CD4-positive, CD25-positive, alpha-beta regulatory T cell (primary cell): ENCODE data around the gene MAS1. TPM values are rescaled to one million over a fixed set of nuclear protein-coding genes. Genes with fewer than 3 reads are reported as not detected.

Experiments
- ATAC-seq, 2 donors: fragments of 150-1000 bp; cut with Tn5 transposase; one replicate each; pipeline ENCODE4 v1.10.0; 2021; ENCODE audit warnings: low read depth in 2 of 2, moderate number of reproducible peaks in 2 of 2, moderate library complexity in 1 of 2
- DNase-seq, 3 donors: peaks; one replicate each; pipeline versions ENCODE4 v3.0.0 to v3.0.0-alpha.2; 2012 to 2022; ENCODE audit warnings: mixed read lengths in 1 of 3
- H3K27ac ChIP-seq: one replicate; pipeline ENCODE4 v1.7.0; 2013; ENCODE audit warnings: mild to moderate bottlenecking, low read length; ENCODE audit not compliant: insufficient read depth, poor library complexity, severe bottlenecking
- H3K27me3 ChIP-seq: one replicate; pipeline ENCODE4 v1.7.0; 2013; ENCODE audit warnings: low read length; ENCODE audit not compliant: control insufficient read depth, insufficient read depth
- H3K36me3 ChIP-seq: one replicate; pipeline ENCODE4 v1.7.0; 2013; ENCODE audit warnings: mild to moderate bottlenecking, low read length, moderate library complexity; ENCODE audit not compliant: control insufficient read depth, insufficient read depth
- H3K4me1 ChIP-seq: 2 replicates; pipeline ENCODE4 v1.7.0; 2013; ENCODE audit warnings: mild to moderate bottlenecking, low read length; ENCODE audit not compliant: insufficient read depth, control insufficient read depth, poor library complexity, severe bottlenecking
- H3K4me3 ChIP-seq: one replicate; pipeline ENCODE4 v1.7.0; 2013; ENCODE audit warnings: low read depth, mild to moderate bottlenecking, low read length, moderate library complexity
- H3K9me3 ChIP-seq, 2 experiments: 1 replicate in 1 of 2; 2 replicates in 1 of 2; pipeline ENCODE4 v1.7.0; 2013; ENCODE audit warnings: low read length in 2 of 2, mild to moderate bottlenecking in 1 of 2, moderate library complexity in 1 of 2; ENCODE audit not compliant: control insufficient read depth in 2 of 2
- H3K27ac Mint-ChIP-seq, 3 donors: one replicate each; pipeline ENCODE4 v1.8.0; 2020 to 2022; ENCODE audit warnings: mild to moderate bottlenecking in 3 of 3, mixed read lengths in 3 of 3, moderate library complexity in 2 of 3
- H3K27me3 Mint-ChIP-seq: one replicate; pipeline ENCODE4 v1.8.0; 2022; ENCODE audit warnings: mild to moderate bottlenecking, mixed read lengths
- H3K36me3 Mint-ChIP-seq: one replicate; pipeline ENCODE4 v1.8.0; 2020; ENCODE audit warnings: mixed read lengths
- H3K4me1 Mint-ChIP-seq, 4 donors: one replicate each; pipeline ENCODE4 v1.8.0; 2020 to 2022; ENCODE audit warnings: mixed read lengths in 4 of 4, mild to moderate bottlenecking in 1 of 4
- H3K4me3 Mint-ChIP-seq, 4 donors: one replicate each; pipeline ENCODE4 v1.8.0; 2020 to 2022; ENCODE audit warnings: mild to moderate bottlenecking in 4 of 4, mixed read lengths in 4 of 4, moderate library complexity in 3 of 4
- H3K9me3 Mint-ChIP-seq, 7 donors: one replicate each; pipeline ENCODE4 v1.8.0; 2020 to 2022; ENCODE audit warnings: mixed read lengths in 7 of 7, mild to moderate bottlenecking in 3 of 7, moderate library complexity in 2 of 7
- polyA plus RNA-seq, 4 donors: library from polyadenylated mRNA; unstranded; fragments of 300-500 nt; fragmentation: Illumina TruSeq; gene quantifications; one replicate each; pipeline ENCODE4 v1.2.3, GENCODE V29; 2021
- total RNA-seq: library from RNA; stranded (reverse); gene quantifications from one replicate; pipeline ENCODE4 v1.2.3, GENCODE V29; 2022

Gene MAS1
- total and polyA plus RNA-seq, 5 donors from 2014 or later = not detected

DNA sequence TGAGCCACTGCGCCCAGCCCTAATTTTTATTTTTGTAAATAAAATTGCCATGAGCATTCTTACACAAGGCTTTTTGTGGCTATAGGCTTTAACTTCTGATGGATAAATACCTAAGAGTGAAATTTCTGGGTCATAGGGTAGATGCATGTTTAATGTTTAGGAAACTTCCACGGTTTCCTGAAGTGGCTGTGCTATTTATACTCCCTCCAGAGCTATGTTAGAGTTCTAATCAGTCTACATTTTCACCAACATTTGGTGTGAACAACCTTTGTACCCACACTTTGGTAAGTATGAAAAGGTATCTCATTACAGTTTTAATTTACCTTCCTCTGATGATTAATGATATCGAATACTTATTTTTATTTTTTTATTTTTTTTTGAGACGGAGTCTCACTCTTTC is 6.1 kb upstream of the MAS1 start:
- Mint-ChIP-seq H3K36me3 (no peaks in the 10 kb centered on the region), H3K4me1 (no peaks in the 10 kb centered on the region), H3K9me3 (no peaks in the 10 kb centered on the region), H3K27me3 (peaks cover 11% of the 10 kb centered on the region), H3K4me3 (no peak overlapping the region), H3K27ac (no peak overlapping the region)
- Histone ChIP-seq H3K4me1 (no peaks in the 10 kb centered on the region), H3K27ac (no peak overlapping the region), H3K4me3 (no peak overlapping the region), H3K36me3 (no peaks in the 10 kb centered on the region), H3K9me3 (no peaks in the 10 kb centered on the region), H3K27me3 (peaks cover 2% of the 10 kb centered on the region)
- DNase-seq = no peak
- ATAC-seq = no peak

GRCh38 chr6:159886270-159886669 is 4.5 kb upstream of the MAS1 start:
- DNase-seq (no peak), ATAC-seq (no peak)
- Mint-ChIP-seq H3K4me3 (no peak overlapping the region), H3K27ac (no peak overlapping the region), H3K27me3 (peaks cover 20% of the 10 kb centered on the region), H3K9me3 (no peaks in the 10 kb centered on the region), H3K4me1 (no peaks in the 10 kb centered on the region), H3K36me3 (no peaks in the 10 kb centered on the region)
- Histone ChIP-seq H3K9me3 (no peaks in the 10 kb centered on the region), H3K36me3 (no peaks in the 10 kb centered on the region), H3K4me1 (no peaks in the 10 kb centered on the region), H3K4me3 (no peak overlapping the region), H3K27ac (no peak overlapping the region), H3K27me3 (peaks cover 6% of the 10 kb centered on the region)

DNA sequence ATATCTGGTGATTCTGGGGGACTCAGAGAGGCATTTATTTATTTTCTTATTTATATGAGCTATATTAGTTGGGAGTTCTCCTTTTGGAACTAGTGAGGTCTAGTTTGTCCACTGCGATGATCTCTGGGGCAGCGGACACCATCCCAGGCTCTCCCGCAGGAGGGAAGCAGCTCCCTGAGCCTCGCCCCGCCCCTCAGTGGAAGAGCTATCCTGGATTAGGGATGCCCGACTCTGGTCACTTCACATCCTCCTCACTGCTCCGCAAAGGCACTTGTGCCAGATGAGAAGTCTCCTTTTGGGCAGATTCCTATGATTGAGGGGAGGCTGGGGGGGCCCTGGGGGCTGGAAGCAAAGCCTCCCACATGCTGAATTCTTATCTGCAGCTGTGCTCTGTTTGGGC is 3.6 kb upstream of the MAS1 start:
- no peaks in the 10 kb centered on the region for H3K9me3 Mint-ChIP-seq
- Histone ChIP-seq H3K27ac (no peak overlapping the region), H3K4me3 (no peak overlapping the region), H3K9me3 (no peaks in the 10 kb centered on the region), H3K4me1 (no peaks in the 10 kb centered on the region), H3K27me3 (peaks cover 6% of the 10 kb centered on the region), H3K36me3 (no peaks in the 10 kb centered on the region)
- H3K36me3 Mint-ChIP-seq = no peaks in the 10 kb centered on the region
- H3K27me3 Mint-ChIP-seq = peaks cover 24% of the 10 kb centered on the region
- ATAC-seq (no peak), DNase-seq (no peak)
- no peak overlapping the region for H3K4me3 Mint-ChIP-seq
- no peak overlapping the region for H3K27ac Mint-ChIP-seq
- H3K4me1 Mint-ChIP-seq = no peaks in the 10 kb centered on the region

DNA sequence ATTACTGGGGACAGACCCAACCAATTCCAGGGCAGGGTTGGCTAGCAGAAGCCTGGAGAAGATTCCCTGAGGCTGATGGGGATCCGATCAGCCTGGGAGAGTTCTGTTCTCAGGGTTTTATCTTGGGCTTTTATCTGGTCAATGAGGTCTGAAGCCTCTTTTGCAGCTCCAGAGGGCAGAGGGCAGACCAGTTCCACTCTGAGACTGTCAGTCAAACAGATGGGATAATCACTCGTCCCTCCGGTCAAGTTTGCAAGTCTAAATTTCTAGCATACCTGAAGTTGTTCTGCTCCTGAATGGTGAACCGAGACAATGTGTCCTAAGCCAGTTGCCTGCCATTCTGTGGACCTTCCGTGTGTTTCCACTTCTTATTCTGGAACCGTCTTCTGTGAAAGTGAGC is 3.0 kb upstream of the MAS1 start:
- no peak for DNase-seq
- no peak overlapping the region for H3K27ac Mint-ChIP-seq
- H3K9me3 Mint-ChIP-seq = no peaks in the 10 kb centered on the region
- H3K4me1 Mint-ChIP-seq = no peaks in the 10 kb centered on the region
- H3K27me3 ChIP-seq = peaks cover 6% of the 10 kb centered on the region
- H3K36me3 Mint-ChIP-seq = no peaks in the 10 kb centered on the region
- no peaks in the 10 kb centered on the region for H3K36me3 ChIP-seq
- H3K27me3 Mint-ChIP-seq = peaks cover 24% of the 10 kb centered on the region
- H3K4me3 Mint-ChIP-seq = no peak overlapping the region
- H3K9me3 ChIP-seq = no peaks in the 10 kb centered on the region
- H3K27ac ChIP-seq = no peak overlapping the region
- no peak overlapping the region for H3K4me3 ChIP-seq
- no peak for ATAC-seq
- no peaks in the 10 kb centered on the region for H3K4me1 ChIP-seq

GRCh38 chr6:159890201-159890600 is 587 bp upstream of the MAS1 start:
- Mint-ChIP-seq H3K4me3 (no peak overlapping the region), H3K27ac (no peak overlapping the region), H3K4me1 (no peaks in the 10 kb centered on the region), H3K27me3 (peaks cover 36% of the 10 kb centered on the region), H3K36me3 (no peaks in the 10 kb centered on the region), H3K9me3 (no peaks in the 10 kb centered on the region)
- Histone ChIP-seq H3K9me3 (no peaks in the 10 kb centered on the region), H3K27me3 (peaks cover 6% of the 10 kb centered on the region), H3K4me1 (no peaks in the 10 kb centered on the region), H3K27ac (no peak overlapping the region), H3K4me3 (no peak overlapping the region), H3K36me3 (no peaks in the 10 kb centered on the region)
- ATAC-seq = no peak
- no peak for DNase-seq

GRCh38 chr6:159892053-159892452 is 1.3 kb downstream of the MAS1 start:
- H3K9me3 ChIP-seq = no peaks in the 10 kb centered on the region
- DNase-seq (no peak), ATAC-seq (no peak)
- H3K27ac ChIP-seq = no peak overlapping the region
- peaks cover 6% of the 10 kb centered on the region for H3K27me3 ChIP-seq
- no peak overlapping the region for H3K27ac Mint-ChIP-seq
- no peaks in the 10 kb centered on the region for H3K4me1 Mint-ChIP-seq
- H3K9me3 Mint-ChIP-seq = no peaks in the 10 kb centered on the region
- H3K36me3 Mint-ChIP-seq = no peaks in the 10 kb centered on the region
- no peak overlapping the region for H3K4me3 ChIP-seq
- H3K4me1 ChIP-seq = no peaks in the 10 kb centered on the region
- H3K36me3 ChIP-seq = no peaks in the 10 kb centered on the region
- peaks cover 36% of the 10 kb centered on the region for H3K27me3 Mint-ChIP-seq
- no peak overlapping the region for H3K4me3 Mint-ChIP-seq

GRCh38 chr6:159893064-159893463 is 2.3 kb downstream of the MAS1 start:
- H3K9me3 ChIP-seq = no peaks in the 10 kb centered on the region
- no peaks in the 10 kb centered on the region for H3K4me1 ChIP-seq
- no peak for ATAC-seq
- no peak for DNase-seq
- Mint-ChIP-seq H3K9me3 (no peaks in the 10 kb centered on the region), H3K27ac (no peak overlapping the region), H3K36me3 (no peaks in the 10 kb centered on the region), H3K4me1 (no peaks in the 10 kb centered on the region), H3K4me3 (no peak overlapping the region), H3K27me3 (peaks cover 36% of the 10 kb centered on the region)
- H3K4me3 ChIP-seq = no peak overlapping the region
- peaks cover 4% of the 10 kb centered on the region for H3K27me3 ChIP-seq
- H3K27ac ChIP-seq = no peak overlapping the region
- no peaks in the 10 kb centered on the region for H3K36me3 ChIP-seq

DNA sequence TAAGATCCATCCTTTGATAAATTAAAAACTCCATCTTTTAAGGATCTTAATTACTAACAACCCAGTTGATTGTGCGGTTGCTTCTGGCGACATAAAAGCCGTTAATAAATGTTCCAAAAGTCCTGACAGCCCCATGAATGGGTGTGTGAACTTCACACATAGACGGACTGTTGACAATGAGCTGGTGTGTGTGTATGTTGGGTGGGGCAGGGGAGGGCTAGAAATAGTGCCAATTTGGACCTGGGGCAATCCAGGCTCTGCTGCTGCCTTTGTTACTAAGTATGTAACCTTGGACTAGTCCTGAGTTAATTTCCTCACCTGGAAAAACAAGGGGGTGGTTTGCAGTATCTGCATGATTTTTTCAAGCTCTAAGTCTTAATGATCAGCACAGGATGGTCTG is 4.2 kb downstream of the MAS1 start:
- no peaks in the 10 kb centered on the region for H3K36me3 Mint-ChIP-seq
- no peak overlapping the region for H3K4me3 ChIP-seq
- peaks cover 24% of the 10 kb centered on the region for H3K27me3 Mint-ChIP-seq
- no peaks in the 10 kb centered on the region for H3K9me3 Mint-ChIP-seq
- no peak overlapping the region for H3K27ac ChIP-seq
- H3K36me3 ChIP-seq = no peaks in the 10 kb centered on the region
- H3K27ac Mint-ChIP-seq = no peak overlapping the region
- H3K4me3 Mint-ChIP-seq = no peak overlapping the region
- no peaks in the 10 kb centered on the region for H3K4me1 ChIP-seq
- no peak for ATAC-seq
- H3K27me3 ChIP-seq = peaks cover 4% of the 10 kb centered on the region
- H3K4me1 Mint-ChIP-seq = no peaks in the 10 kb centered on the region
- DNase-seq = no peak
- no peaks in the 10 kb centered on the region for H3K9me3 ChIP-seq
